CD8-positive, alpha-beta memory T cell (primary cell): Measurements from ENCODE around the gene CHRNB1. TPM values are rescaled to one million over a fixed set of nuclear protein-coding genes. Genes with fewer than 3 reads are reported as not detected.
A peak's percentile ranks its signal among the peaks of the same experiment; 100 is the strongest.

Experiments used
- CTCF ChIA-PET: fragments of 350-600 bp; sonication (Branson Sonifier 250); formaldehyde crosslinking; loops from one replicate; lab custom pipeline; 2021; ENCODE audit warnings: antibody characterized with exemption; lab: Charles Lee
- POLR2A ChIA-PET: fragments of 350-600 bp; sonication (Branson Sonifier 250); formaldehyde crosslinking; loops from one replicate; lab custom pipeline; 2021; ENCODE audit warnings: antibody characterized with exemption; lab: Charles Lee
- DNase-seq, 5 donors: peaks; one replicate each; pipeline versions ENCODE4 v3.0.0 to v3.0.0-alpha.2; 2020 to 2022; ENCODE audit warnings: mixed read lengths in 1 of 5
- H3K27ac ChIP-seq: one replicate; pipeline ENCODE4 v1.7.0; 2013; ENCODE audit warnings: low read depth, mild to moderate bottlenecking, low read length, moderate library complexity
- H3K27me3 ChIP-seq: 2 replicates; pipeline ENCODE4 v1.7.0; 2013; ENCODE audit warnings: low read length, mild to moderate bottlenecking; ENCODE audit not compliant: insufficient read depth, poor library complexity, severe bottlenecking
- H3K36me3 ChIP-seq: 2 replicates; pipeline ENCODE4 v1.7.0; 2013; ENCODE audit warnings: mild to moderate bottlenecking, low read length, moderate library complexity; ENCODE audit not compliant: insufficient read depth
- H3K4me1 ChIP-seq: 2 replicates; pipeline ENCODE4 v1.7.0; 2013; ENCODE audit warnings: mild to moderate bottlenecking, low read length, moderate library complexity; ENCODE audit not compliant: insufficient read depth
- H3K4me3 ChIP-seq: 2 replicates; pipeline ENCODE4 v1.7.0; 2013; ENCODE audit warnings: mild to moderate bottlenecking, low read length
- H3K9me3 ChIP-seq: 2 replicates; pipeline ENCODE4 v1.7.0; 2013; ENCODE audit warnings: mild to moderate bottlenecking, low read length
- H3K27ac Mint-ChIP-seq, 8 donors: one replicate each; pipeline ENCODE4 v1.8.0; 2020 to 2021; ENCODE audit warnings: mixed read lengths in 8 of 8, mild to moderate bottlenecking in 6 of 8, inconsistent platforms in 3 of 8, moderate library complexity in 3 of 8
- H3K27me3 Mint-ChIP-seq, 2 donors: one replicate each; pipeline ENCODE4 v1.8.0; 2020 to 2021; ENCODE audit warnings: mixed read lengths in 2 of 2, mild to moderate bottlenecking in 1 of 2, moderate library complexity in 1 of 2
- H3K36me3 Mint-ChIP-seq, 3 donors: one replicate each; pipeline ENCODE4 v1.8.0; 2020 to 2021; ENCODE audit warnings: mixed read lengths in 3 of 3, inconsistent platforms in 1 of 3, mild to moderate bottlenecking in 1 of 3
- H3K4me1 Mint-ChIP-seq, 3 donors: one replicate each; pipeline ENCODE4 v1.8.0; 2020 to 2021; ENCODE audit warnings: mixed read lengths in 3 of 3, inconsistent platforms in 1 of 3, mild to moderate bottlenecking in 1 of 3
- H3K4me3 Mint-ChIP-seq, 7 donors: one replicate each; pipeline ENCODE4 v1.8.0; 2020 to 2021; ENCODE audit warnings: mixed read lengths in 7 of 7, mild to moderate bottlenecking in 6 of 7, moderate library complexity in 4 of 7, inconsistent platforms in 2 of 7
- H3K9me3 Mint-ChIP-seq, 5 donors: one replicate each; pipeline ENCODE4 v1.8.0; 2020 to 2022; ENCODE audit warnings: mixed read lengths in 5 of 5, mild to moderate bottlenecking in 3 of 5, moderate library complexity in 2 of 5, inconsistent platforms in 1 of 5
- polyA plus RNA-seq: library from polyadenylated mRNA; unstranded; fragments of 300-500 nt; fragmentation: Illumina TruSeq; gene quantifications from one replicate; pipeline ENCODE4 v1.2.3, GENCODE V29; 2021
- total RNA-seq, 2 experiments: library from RNA; stranded (reverse); gene quantifications; one replicate each; pipeline ENCODE4 v1.2.3, GENCODE V29; 2021

The CHRNB1 gene
- total and polyA plus RNA-seq, 3 experiments from 2014 or later: 6.0 to 24.7 (median 6.3) TPM

DNA sequence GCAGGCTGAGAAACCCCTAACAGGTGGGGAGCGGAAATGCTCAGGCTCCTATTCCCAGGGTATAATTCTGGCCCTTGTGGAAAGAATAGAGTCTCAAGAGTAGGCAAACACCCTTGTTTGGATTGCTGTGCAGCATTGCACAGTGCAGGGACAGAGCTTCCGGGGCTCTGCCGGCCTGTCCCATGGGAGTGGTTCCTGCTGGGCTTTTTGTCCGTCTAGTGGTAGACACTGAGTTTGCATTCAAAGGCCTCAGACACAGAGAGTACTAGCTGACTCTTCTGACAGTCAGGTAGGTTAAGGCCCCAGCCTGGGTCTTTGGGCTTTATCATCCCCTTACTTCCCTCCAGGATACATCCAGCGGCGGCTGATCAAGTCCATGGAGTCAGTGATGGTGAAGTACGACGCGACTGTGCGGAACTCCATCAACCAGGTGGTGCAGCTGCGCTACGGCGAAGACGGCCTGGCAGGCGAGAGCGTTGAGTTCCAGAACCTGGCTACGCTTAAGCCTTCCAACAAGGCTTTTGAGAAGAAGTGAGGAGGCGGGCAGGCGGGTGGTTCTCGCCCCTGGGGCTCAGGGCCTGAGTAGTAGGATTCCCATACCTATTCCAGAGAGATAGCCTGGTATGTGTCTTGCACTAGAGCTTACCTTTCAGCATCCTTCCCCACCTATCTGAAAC is 57.4 kb downstream of the CHRNB1 start:
- Mint-ChIP-seq H3K36me3 (peaks cover 8 to 86% (median 23%) of the 10 kb centered on the region in 3 donors), H3K9me3 (no peaks in the 10 kb centered on the region), H3K27ac (peak overlapping the region in 3 of 8 donors; percentile 12 to 57 (median 48)), H3K27me3 (peaks cover 0 to 2% of the 10 kb centered on the region in 2 donors), H3K4me1 (no peaks in the 10 kb centered on the region), H3K4me3 (peak overlapping the region in 1 of 7 donors; percentile 48)
- Histone ChIP-seq H3K4me3 (no peak overlapping the region), H3K4me1 (no peaks in the 10 kb centered on the region), H3K9me3 (no peaks in the 10 kb centered on the region), H3K27me3 (no peaks in the 10 kb centered on the region), H3K36me3 (peaks cover 73% of the 10 kb centered on the region), H3K27ac (no peak overlapping the region)
- POLR2A ChIA-PET: interaction anchor here (0.6 to 1.3 kb wide), 3 partner anchors 44 to 69 kb away, joined by 4 to 8 read pairs (median 7); no protein-coding TSS in a partner anchor
- CTCF ChIA-PET: interaction anchor here (0.6 to 2.5 kb wide), 4 partner anchors 13 to 65 kb away, joined by 3 to 7 read pairs (median 3); no protein-coding TSS in a partner anchor
- DNase-seq: no peak

DNA sequence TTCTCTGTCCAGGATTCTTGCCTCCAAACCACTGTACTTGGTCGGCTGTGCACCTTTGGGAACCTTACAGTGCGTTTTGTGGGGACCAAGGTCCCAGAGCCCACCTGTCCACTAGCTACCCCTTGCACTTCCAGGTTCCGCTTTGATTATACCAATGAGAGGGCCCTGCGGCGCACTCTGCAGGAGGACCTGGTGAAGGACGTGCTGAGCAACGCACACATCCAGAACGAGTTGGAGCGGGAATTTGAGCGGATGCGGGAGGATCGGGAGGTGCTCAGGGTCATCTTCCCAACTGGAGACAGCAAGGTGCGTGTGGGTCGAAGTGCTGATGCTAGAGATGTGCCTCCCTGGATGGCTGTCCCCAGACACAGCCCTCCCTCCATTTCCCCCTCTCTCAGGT is 58.1 kb downstream of the CHRNB1 start:
- POLR2A ChIA-PET: interaction anchor here (0.6 to 1.3 kb wide), 2 partner anchors 66 to 70 kb away, joined by 4 to 8 read pairs; no protein-coding TSS in a partner anchor
- H3K36me3 ChIP-seq: peaks cover 68% of the 10 kb centered on the region
- Mint-ChIP-seq H3K27me3 (peaks cover 0 to 2% of the 10 kb centered on the region in 2 donors), H3K4me1 (no peaks in the 10 kb centered on the region), H3K36me3 (peaks cover 8 to 86% (median 23%) of the 10 kb centered on the region in 3 donors), H3K4me3 (no peak overlapping the region), H3K9me3 (no peaks in the 10 kb centered on the region), H3K27ac (peak overlapping the region in 1 of 8 donors; percentile 57)
- DNase-seq: no peak
- no peak overlapping the region for H3K27ac ChIP-seq
- H3K4me3 ChIP-seq: no peak overlapping the region
- H3K4me1 ChIP-seq: no peaks in the 10 kb centered on the region
- no peaks in the 10 kb centered on the region for H3K9me3 ChIP-seq
- no peaks in the 10 kb centered on the region for H3K27me3 ChIP-seq
- CTCF ChIA-PET: interaction anchor here (1.2 to 2.5 kb wide), 2 partner anchors 17 to 66 kb away, joined by 3 to 7 read pairs; no protein-coding TSS in a partner anchor

DNA sequence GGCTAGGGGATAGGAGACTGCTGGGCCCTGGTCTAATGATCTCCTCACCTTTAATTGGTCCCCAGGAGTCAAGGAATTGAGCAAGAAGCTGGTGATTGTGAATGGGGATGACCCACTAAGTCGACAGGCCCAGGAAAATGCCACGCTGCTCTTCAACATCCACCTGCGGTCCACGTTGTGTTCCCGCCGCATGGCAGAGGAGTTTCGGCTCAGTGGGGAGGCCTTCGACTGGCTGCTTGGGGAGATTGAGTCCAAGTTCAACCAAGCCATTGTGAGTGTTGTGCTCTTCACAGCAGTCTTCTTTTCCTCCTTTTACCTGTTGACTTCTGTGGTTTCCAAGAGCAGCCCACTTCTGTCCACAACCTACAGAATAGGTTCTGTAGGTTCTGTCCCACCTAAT is 58.7 kb downstream of the CHRNB1 start:
- Histone ChIP-seq H3K4me3 (no peak overlapping the region), H3K4me1 (no peaks in the 10 kb centered on the region), H3K27me3 (no peaks in the 10 kb centered on the region), H3K27ac (no peak overlapping the region), H3K36me3 (peaks cover 68% of the 10 kb centered on the region), H3K9me3 (no peaks in the 10 kb centered on the region)
- Mint-ChIP-seq H3K9me3 (no peaks in the 10 kb centered on the region), H3K27ac (peak overlapping the region in 2 of 8 donors; percentile 26 to 61), H3K27me3 (peaks cover 0 to 2% of the 10 kb centered on the region in 2 donors), H3K36me3 (peaks cover 8 to 86% (median 27%) of the 10 kb centered on the region in 3 donors), H3K4me1 (no peaks in the 10 kb centered on the region), H3K4me3 (no peak overlapping the region)
- ChIA-PET POLR2A (interaction anchor here (1.3 kb wide), 1 partner anchor 67 kb away, joined by 4 read pairs; no protein-coding TSS in a partner anchor), CTCF (interaction anchor here (1.2 to 2.5 kb wide), 2 partner anchors 18 to 67 kb away, joined by 3 to 7 read pairs; no protein-coding TSS in a partner anchor)
- DNase-seq: no peak

Other genes starting within 250 kb of the CHRNB1 start
Only the 30 nearest of the 40 such genes appear.
- 1 to 10 TPM in 1 of 2 experiments, under 1 TPM in 1; 0.63 to 1.1 TPM for gene CLDN7, start 182.6 kb upstream of the CHRNB1 start, total RNA-seq
- 2.1 TPM for gene CLDN7, start 182.6 kb upstream of the CHRNB1 start, polyA plus RNA-seq
- under 1 TPM; 0.18 to 0.24 TPM for gene SLC2A4, start 163.3 kb upstream of the CHRNB1 start, total RNA-seq
- not detected for gene SLC2A4, start 163.3 kb upstream of the CHRNB1 start, polyA plus RNA-seq
- under 1 TPM; 0.07 to 0.26 TPM for gene YBX2, start 150.4 kb upstream of the CHRNB1 start, total RNA-seq
- gene YBX2, start 150.4 kb upstream of the CHRNB1 start, polyA plus RNA-seq: not detected
- gene EIF5A, start 137.4 kb upstream of the CHRNB1 start, total RNA-seq: 1,000 to 10,000 TPM; 1,533 to 1,595 TPM
- gene EIF5A, start 137.4 kb upstream of the CHRNB1 start, polyA plus RNA-seq: 230 TPM
- gene GPS2, start 129.7 kb upstream of the CHRNB1 start, total RNA-seq: 10 to 100 TPM; 81.1 to 85.2 TPM
- gene GPS2, start 129.7 kb upstream of the CHRNB1 start, polyA plus RNA-seq: 116 TPM
- gene NEURL4, start 115.7 kb upstream of the CHRNB1 start, total RNA-seq: 10 to 100 TPM; 60.1 to 60.7 TPM
- gene NEURL4, start 115.7 kb upstream of the CHRNB1 start, polyA plus RNA-seq: 2.7 TPM
- gene ACAP1, start 108.5 kb upstream of the CHRNB1 start, total RNA-seq: 100 to 1,000 TPM; 216 to 225 TPM
- 274 TPM for gene ACAP1, start 108.5 kb upstream of the CHRNB1 start, polyA plus RNA-seq
- gene KCTD11, start 92.9 kb upstream of the CHRNB1 start, total RNA-seq: 1 to 10 TPM; 4.6 to 5.1 TPM
- gene KCTD11, start 92.9 kb upstream of the CHRNB1 start, polyA plus RNA-seq: 1.9 TPM
- gene TMEM95, start 89.9 kb upstream of the CHRNB1 start, total RNA-seq: not detected
- not detected for gene TMEM95, start 89.9 kb upstream of the CHRNB1 start, polyA plus RNA-seq
- gene TNK1, start 64.0 kb upstream of the CHRNB1 start, total RNA-seq: 1 to 10 TPM; 4.4 to 5.8 TPM
- gene TNK1, start 64.0 kb upstream of the CHRNB1 start, polyA plus RNA-seq: 3.1 TPM
- 10 to 100 TPM; 79.1 to 81.6 TPM for gene PLSCR3, start 50.5 kb upstream of the CHRNB1 start, total RNA-seq
- 152 TPM for gene PLSCR3, start 50.5 kb upstream of the CHRNB1 start, polyA plus RNA-seq
- gene TMEM256, start 41.0 kb upstream of the CHRNB1 start, total RNA-seq: 10 to 100 TPM; 45.4 to 51.4 TPM
- gene TMEM256, start 41.0 kb upstream of the CHRNB1 start, polyA plus RNA-seq: 62.4 TPM
- 1 to 10 TPM; 5.6 to 6.6 TPM for gene NLGN2, start 37.2 kb upstream of the CHRNB1 start, total RNA-seq
- gene NLGN2, start 37.2 kb upstream of the CHRNB1 start, polyA plus RNA-seq: 0.06 TPM
- gene SPEM1, start 24.7 kb upstream of the CHRNB1 start, total RNA-seq: not detected
- not detected for gene SPEM1, start 24.7 kb upstream of the CHRNB1 start, polyA plus RNA-seq
- not detected for gene SPEM2, start 19.4 kb upstream of the CHRNB1 start, total RNA-seq
- not detected for gene SPEM2, start 19.4 kb upstream of the CHRNB1 start, polyA plus RNA-seq
- gene SPEM3, start 16.2 kb upstream of the CHRNB1 start, total RNA-seq: not detected
- gene SPEM3, start 16.2 kb upstream of the CHRNB1 start, polyA plus RNA-seq: not detected
- 10 to 100 TPM; 11.1 to 11.9 TPM for gene TMEM102, start 9.6 kb upstream of the CHRNB1 start, total RNA-seq
- gene TMEM102, start 9.6 kb upstream of the CHRNB1 start, polyA plus RNA-seq: 23.3 TPM
- gene FGF11, start 5.5 kb upstream of the CHRNB1 start, total RNA-seq: 1 to 10 TPM in 1 of 2 experiments, under 1 TPM in 1; 0.85 to 1.1 TPM
- gene FGF11, start 5.5 kb upstream of the CHRNB1 start, polyA plus RNA-seq: 0.12 TPM
- gene ZBTB4, start 34.6 kb downstream of the CHRNB1 start, total RNA-seq: 10 to 100 TPM; 22.8 to 23.1 TPM
- gene ZBTB4, start 34.6 kb downstream of the CHRNB1 start, polyA plus RNA-seq: 24.1 TPM
- not detected for gene SLC35G6, start 36.4 kb downstream of the CHRNB1 start, total RNA-seq
- 0.12 TPM for gene SLC35G6, start 36.4 kb downstream of the CHRNB1 start, polyA plus RNA-seq
- gene POLR2A, start 39.3 kb downstream of the CHRNB1 start, total RNA-seq: 100 to 1,000 TPM; 190 to 192 TPM
- 69.6 TPM for gene POLR2A, start 39.3 kb downstream of the CHRNB1 start, polyA plus RNA-seq
- gene TNFSF12, start 104.0 kb downstream of the CHRNB1 start, total RNA-seq: 10 to 100 TPM; 18.6 to 22.5 TPM
- 60.8 TPM for gene TNFSF12, start 104.0 kb downstream of the CHRNB1 start, polyA plus RNA-seq
- 1 to 10 TPM in 1 of 2 experiments, under 1 TPM in 1; 0.80 to 1.6 TPM for gene TNFSF13, start 113.7 kb downstream of the CHRNB1 start, total RNA-seq
- gene TNFSF13, start 113.7 kb downstream of the CHRNB1 start, polyA plus RNA-seq: not detected
- 100 to 1,000 TPM; 111 to 121 TPM for gene SENP3, start 116.9 kb downstream of the CHRNB1 start, total RNA-seq
- 12.0 TPM for gene SENP3, start 116.9 kb downstream of the CHRNB1 start, polyA plus RNA-seq
- gene CD68, start 134.6 kb downstream of the CHRNB1 start, total RNA-seq: 10 to 100 TPM; 11.1 to 12.7 TPM
- gene CD68, start 134.6 kb downstream of the CHRNB1 start, polyA plus RNA-seq: 1.2 TPM
- 100 to 1,000 TPM; 115 to 124 TPM for gene MPDU1, start 138.8 kb downstream of the CHRNB1 start, total RNA-seq
- 40.5 TPM for gene MPDU1, start 138.8 kb downstream of the CHRNB1 start, polyA plus RNA-seq
- gene SOX15, start 145.0 kb downstream of the CHRNB1 start, total RNA-seq: under 1 TPM; 0.29 to 0.31 TPM
- gene SOX15, start 145.0 kb downstream of the CHRNB1 start, polyA plus RNA-seq: not detected
- gene FXR2, start 169.8 kb downstream of the CHRNB1 start, total RNA-seq: 10 to 100 TPM; 45.7 to 45.9 TPM
- gene FXR2, start 169.8 kb downstream of the CHRNB1 start, polyA plus RNA-seq: 20.4 TPM
- 10 to 100 TPM; 18.4 to 21.6 TPM for gene SAT2, start 182.8 kb downstream of the CHRNB1 start, total RNA-seq
- gene SAT2, start 182.8 kb downstream of the CHRNB1 start, polyA plus RNA-seq: 37.0 TPM
- gene SHBG, start 185.1 kb downstream of the CHRNB1 start, total RNA-seq: not detected
- not detected for gene SHBG, start 185.1 kb downstream of the CHRNB1 start, polyA plus RNA-seq